HG03558 (cell line): ENCODE data around the gene BCL11A.

Experiments
- ATAC-seq: cut with Tn5 transposase; IDR thresholded peaks from one replicate; pipeline ENCODE4 v1.9.1; 2021; ENCODE audit warnings: moderate number of reproducible peaks; ENCODE audit not compliant: unreplicated experiment; ENCODE audit errors: extremely low read depth

The BCL11A gene

GRCh38 chr2:60529785-60530627 lies 23.4 kb downstream of the BCL11A start:
- ATAC-seq, result no peak

- ATAC-seq, result no peak
These were observed 24.2 kb downstream of the BCL11A start for GRCh38 chr2:60529136-60529784.

- no peak for ATAC-seq
These were observed 25.0 kb downstream of the BCL11A start for GRCh38 chr2:60528281-60529020.

GRCh38 chr2:60527762-60528161 lies 25.7 kb downstream of the BCL11A start:
- ATAC-seq, result no peak

DNA sequence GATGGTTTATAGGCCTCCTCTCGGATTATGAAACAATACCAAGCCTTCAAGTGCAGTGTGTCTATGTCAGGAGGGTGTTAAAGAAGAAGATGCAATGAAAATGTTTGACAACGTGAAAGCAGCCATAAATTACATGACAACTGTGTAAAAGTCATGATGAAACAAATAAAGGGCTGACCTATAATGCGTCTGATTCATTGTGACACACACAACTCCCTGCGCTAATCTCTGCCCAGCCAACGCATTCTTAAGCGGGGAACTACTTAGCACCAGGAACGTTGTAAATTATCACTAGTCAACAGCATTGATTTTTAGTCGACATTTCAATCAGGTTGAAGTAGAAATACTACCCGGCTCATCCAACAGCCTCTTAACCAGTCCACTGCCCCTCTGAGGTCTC lies 26.8 kb downstream of the BCL11A start:
- no peak for ATAC-seq

DNA sequence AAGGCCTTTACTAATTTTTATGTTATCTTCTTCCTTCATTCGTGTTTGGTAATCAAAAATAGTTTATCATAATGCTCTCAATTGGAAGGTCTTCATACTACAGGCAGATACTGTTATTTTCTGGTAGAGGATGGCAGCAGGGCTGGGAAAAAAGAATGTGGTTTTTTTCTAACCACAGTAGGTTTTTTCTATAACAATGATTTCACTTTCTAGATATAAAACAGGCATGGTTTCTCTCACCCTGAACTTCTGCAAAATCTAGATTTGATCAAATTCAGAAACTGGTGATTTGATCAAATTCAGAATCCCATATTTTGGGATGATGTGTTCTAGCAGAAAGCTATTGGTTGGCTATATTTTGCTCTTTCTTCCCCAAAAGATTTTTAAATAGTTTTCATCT lies 27.6 kb downstream of the BCL11A start:
- ATAC-seq, result no peak

- ATAC-seq, result no peak
These were observed 28.6 kb downstream of the BCL11A start for GRCh38 chr2:60524874-60525273.

- no peak for ATAC-seq
These were observed 29.5 kb downstream of the BCL11A start for GRCh38 chr2:60523963-60524362.

GRCh38 chr2:60522462-60522861 lies 31.0 kb downstream of the BCL11A start:
- ATAC-seq, result no peak

DNA sequence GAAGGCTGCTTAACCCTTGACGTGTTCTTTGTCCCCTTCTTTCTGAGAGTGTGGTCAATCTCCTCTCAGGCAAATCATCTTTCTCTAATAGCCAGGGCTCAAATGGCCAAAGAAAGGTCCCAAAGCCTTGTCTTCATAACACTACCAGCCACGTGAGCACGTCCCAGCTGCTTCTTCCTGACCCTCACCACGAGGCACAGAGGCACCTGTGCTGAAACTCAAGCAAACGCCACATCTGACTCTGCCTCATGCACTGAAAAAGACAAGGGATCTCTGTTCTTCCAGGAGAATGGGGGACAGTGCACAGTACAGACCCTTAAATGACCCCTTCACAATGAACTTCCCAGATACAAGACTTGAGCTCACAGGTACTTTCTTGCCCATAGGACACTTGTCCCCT lies 31.8 kb downstream of the BCL11A start:
- ATAC-seq, result no peak

GRCh38 chr2:60520917-60521539 lies 32.4 kb downstream of the BCL11A start:
- no peak for ATAC-seq

DNA sequence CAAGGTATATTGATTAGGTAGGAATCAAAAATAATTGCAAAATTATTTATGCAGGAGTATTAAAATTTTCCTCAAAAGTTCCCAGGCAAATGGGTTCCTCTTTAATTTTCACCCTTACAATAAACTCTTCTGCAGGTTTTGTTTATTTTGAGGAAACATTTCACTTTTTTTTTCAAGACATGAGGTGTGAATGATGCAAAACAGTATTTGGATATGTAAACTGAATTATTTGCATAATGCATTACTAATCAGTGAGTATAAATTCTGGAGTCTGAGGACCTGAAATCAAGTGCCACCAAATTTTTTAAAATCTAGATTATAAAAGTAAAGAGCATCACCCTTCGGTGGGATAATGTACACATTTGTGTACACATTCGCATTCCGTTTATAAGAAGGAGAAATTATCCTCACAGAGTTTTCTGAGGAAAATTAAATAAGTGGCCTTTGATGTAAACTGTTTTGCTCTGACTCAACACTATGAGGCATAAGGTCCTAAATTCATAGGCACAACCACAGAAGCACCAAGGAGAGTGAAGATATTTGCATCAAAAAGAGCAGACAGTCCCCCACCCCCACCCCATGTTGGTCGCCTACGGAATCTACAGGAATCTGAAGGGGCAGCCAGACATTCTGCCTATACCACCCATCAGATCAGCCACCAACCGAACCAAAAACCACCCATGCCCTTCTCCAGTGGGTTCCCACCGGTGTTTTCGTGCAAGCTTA lies 33.1 kb downstream of the BCL11A start:
- no peak for ATAC-seq

- no peak for ATAC-seq
These were observed 34.1 kb downstream of the BCL11A start for GRCh38 chr2:60519231-60519863.

GRCh38 chr2:60518567-60518966 lies 34.9 kb downstream of the BCL11A start:
- no peak for ATAC-seq

- ATAC-seq, result no peak
These were observed 36.0 kb downstream of the BCL11A start for GRCh38 chr2:60517446-60517845.

- no peak for ATAC-seq
These were observed 36.6 kb downstream of the BCL11A start for GRCh38 chr2:60516826-60517225.

DNA sequence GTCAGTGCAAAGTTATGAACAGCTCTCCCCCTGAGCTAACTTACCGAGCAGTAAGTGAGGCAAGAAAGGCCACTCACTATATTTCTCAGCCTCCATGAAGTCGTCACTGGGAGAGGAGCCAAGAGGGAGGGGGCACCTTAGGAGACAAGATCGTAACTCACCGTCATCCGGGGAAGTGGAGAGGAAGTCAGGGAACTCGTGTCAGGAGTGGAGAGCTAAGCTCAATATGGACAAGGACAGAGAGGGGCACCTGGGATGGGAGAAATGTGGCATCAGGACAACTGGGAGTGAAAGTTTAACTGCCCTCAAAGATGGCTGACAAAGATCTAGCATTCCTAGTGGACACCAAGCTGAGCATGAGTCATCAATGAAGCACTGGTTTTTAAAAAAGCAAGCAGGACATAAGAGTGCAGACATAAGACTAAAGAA lies 37.1 kb downstream of the BCL11A start:
- ATAC-seq, result no peak

GRCh38 chr2:60515721-60516226 lies 37.7 kb downstream of the BCL11A start:
- ATAC-seq, result peak; percentile 84

DNA sequence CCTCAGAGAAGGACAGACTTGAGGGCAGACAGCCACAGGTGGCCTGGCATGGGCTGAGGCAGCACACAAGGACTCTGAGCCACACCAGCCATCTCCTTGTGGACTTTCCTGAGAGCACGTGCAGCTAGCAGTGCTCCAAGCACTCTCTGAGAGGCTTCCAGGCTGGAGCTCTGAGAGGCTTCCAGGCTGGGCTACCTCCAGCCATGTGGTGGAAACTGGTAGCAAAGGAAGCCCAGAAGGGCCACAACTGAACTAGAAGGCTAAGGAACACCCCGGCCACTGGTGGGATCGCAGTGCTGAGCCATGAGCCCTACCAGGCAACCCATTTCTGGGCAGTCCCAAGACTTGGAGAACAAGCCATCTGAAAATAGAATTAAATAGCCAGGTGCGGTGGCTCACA lies 39.5 kb downstream of the BCL11A start:
- ATAC-seq, result no peak
